ENCODE results near the gene MAP7. TPM values are rescaled to one million over a fixed set of nuclear protein-coding genes. Genes with fewer than 3 reads are reported as not detected.

The MAP7 gene
- total RNA-seq, 1 donor = 0.36 TPM

GRCh38 chr6:136576821-136577220 lies 26.6 kb upstream of the MAP7 start:
- no peak overlapping the region for H3K4me3 ChIP-seq (ENCODE audit: low read depth, low read length)
- TF ChIP-seq, protein P1, sequence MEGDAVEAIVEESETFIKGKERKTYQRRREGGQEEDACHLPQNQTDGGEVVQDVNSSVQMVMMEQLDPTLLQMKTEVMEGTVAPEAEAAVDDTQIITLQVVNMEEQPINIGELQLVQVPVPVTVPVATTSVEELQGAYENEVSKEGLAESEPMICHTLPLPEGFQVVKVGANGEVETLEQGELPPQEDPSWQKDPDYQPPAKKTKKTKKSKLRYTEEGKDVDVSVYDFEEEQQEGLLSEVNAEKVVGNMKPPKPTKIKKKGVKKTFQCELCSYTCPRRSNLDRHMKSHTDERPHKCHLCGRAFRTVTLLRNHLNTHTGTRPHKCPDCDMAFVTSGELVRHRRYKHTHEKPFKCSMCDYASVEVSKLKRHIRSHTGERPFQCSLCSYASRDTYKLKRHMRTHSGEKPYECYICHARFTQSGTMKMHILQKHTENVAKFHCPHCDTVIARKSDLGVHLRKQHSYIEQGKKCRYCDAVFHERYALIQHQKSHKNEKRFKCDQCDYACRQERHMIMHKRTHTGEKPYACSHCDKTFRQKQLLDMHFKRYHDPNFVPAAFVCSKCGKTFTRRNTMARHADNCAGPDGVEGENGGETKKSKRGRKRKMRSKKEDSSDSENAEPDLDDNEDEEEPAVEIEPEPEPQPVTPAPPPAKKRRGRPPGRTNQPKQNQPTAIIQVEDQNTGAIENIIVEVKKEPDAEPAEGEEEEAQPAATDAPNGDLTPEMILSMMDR (IDR thresholded peaks at IDR 0.05; ENCODE audit: insufficient read depth, low read length) = no peak
- no peak for DNase-seq (ENCODE audit: low read depth)

DNA sequence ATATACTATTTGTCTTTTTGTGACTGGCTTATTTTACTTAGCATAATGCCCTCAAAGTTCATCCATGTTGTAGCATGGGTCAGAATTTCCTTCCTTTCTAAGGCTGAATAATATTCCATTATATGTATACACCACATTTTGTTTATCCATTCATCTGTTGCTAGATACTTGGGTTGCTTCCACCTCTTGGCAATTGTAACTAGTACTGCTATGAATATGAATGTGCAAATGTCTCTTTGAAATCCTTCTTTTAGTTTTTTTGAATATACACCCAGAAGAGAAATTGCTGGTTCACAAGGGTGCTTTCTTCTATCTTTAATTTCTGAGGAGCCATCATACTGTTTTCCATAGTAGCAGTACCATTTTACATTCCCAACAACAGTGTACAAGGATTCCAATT lies 21.3 kb upstream of the MAP7 start:
- no peak overlapping the region for H3K4me3 ChIP-seq (ENCODE audit: low read depth, low read length)
- DNase-seq (ENCODE audit: low read depth) = no peak
- TF ChIP-seq, protein P1 (IDR thresholded peaks at IDR 0.05; ENCODE audit: insufficient read depth, low read length) = no peak

GRCh38 chr6:136571065-136571464 lies 20.8 kb upstream of the MAP7 start:
- TF ChIP-seq, protein P1 (IDR thresholded peaks at IDR 0.05; ENCODE audit: insufficient read depth, low read length) = no peak
- DNase-seq (ENCODE audit: low read depth) = no peak
- H3K4me3 ChIP-seq (ENCODE audit: low read depth, low read length) = no peak overlapping the region

DNA sequence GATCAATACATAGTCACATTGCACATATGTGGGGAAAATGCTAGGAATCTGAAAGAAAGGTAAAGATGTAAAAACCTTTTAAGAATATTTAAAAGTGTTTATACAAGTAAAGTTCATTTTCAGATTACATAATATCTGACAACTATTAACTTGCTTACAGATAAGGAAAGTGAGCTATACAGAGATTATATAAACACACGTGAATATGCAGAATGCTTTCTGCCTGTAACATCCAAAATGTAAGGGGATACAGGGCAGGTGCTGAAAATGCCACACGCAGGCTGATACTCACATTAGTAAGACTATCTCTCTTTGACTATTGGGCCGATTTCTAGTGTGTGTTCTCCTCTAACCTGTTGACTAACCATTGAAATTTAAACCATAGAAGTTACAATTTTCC lies 17.9 kb upstream of the MAP7 start:
- TF ChIP-seq, protein P1 (IDR thresholded peaks at IDR 0.05; ENCODE audit: insufficient read depth, low read length) = no peak
- H3K4me3 ChIP-seq (ENCODE audit: low read depth, low read length) = no peak overlapping the region
- DNase-seq (ENCODE audit: low read depth) = no peak

DNA sequence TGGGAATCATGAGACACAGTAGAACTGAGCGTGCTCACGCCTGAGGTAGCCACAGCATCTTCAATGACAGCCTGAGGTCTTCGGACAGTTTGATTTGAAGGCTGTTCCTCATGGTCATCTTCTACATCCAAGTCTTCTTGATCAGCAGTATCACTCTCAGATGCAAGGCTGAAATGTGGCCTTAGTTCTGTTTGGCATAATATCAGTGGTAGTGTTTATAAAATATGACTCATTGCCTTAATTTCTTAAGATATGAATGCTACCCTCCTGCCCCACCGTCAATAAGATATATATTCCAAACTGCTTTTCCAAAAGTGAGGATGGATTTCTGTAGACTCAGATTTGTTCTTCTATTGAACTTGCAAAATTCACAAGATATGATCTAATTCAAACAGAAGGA lies 17.5 kb upstream of the MAP7 start:
- H3K4me3 ChIP-seq (ENCODE audit: low read depth, low read length) = no peak overlapping the region
- no peak for DNase-seq (ENCODE audit: low read depth)
- TF ChIP-seq, protein P1 (IDR thresholded peaks at IDR 0.05; ENCODE audit: insufficient read depth, low read length) = no peak

DNA sequence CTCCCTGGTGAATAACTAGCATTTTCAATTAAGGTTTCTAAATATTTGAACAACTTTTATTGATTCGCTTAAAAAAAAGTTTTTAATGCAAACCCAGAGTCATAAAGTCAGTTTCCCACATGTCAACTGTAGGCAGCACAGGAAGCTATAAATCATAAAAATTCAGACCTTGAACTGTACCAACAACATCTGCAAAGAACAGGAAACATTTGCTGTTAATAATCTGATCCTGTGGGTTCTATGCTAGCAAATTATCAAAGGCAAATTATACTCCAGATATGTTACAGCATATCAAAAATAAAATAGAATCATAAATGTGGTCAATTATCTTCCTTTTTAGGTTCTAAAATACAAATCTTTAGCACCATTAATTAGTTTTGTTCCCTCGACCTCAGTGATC lies 16.6 kb upstream of the MAP7 start:
- TF ChIP-seq, protein P1 (IDR thresholded peaks at IDR 0.05; ENCODE audit: insufficient read depth, low read length) = no peak
- H3K4me3 ChIP-seq (ENCODE audit: low read depth, low read length) = no peak overlapping the region
- no peak for DNase-seq (ENCODE audit: low read depth)

GRCh38 chr6:136566007-136566487 lies 15.8 kb upstream of the MAP7 start:
- no peak overlapping the region for H3K4me3 ChIP-seq (ENCODE audit: low read depth, low read length)
- no peak for DNase-seq (ENCODE audit: low read depth)
- TF ChIP-seq, protein P1 (IDR thresholded peaks at IDR 0.05; ENCODE audit: insufficient read depth, low read length) = no peak

All from fibroblast of the aortic adventitia (primary cell).